ENCODE data around the gene NAB1. TPM values are rescaled to one million over a fixed set of nuclear protein-coding genes. Genes with fewer than 3 reads are reported as not detected.

The NAB1 gene
- total and polyA plus RNA-seq, 2 experiments from 2014 or later = 10.4 to 40.2 TPM

DNA sequence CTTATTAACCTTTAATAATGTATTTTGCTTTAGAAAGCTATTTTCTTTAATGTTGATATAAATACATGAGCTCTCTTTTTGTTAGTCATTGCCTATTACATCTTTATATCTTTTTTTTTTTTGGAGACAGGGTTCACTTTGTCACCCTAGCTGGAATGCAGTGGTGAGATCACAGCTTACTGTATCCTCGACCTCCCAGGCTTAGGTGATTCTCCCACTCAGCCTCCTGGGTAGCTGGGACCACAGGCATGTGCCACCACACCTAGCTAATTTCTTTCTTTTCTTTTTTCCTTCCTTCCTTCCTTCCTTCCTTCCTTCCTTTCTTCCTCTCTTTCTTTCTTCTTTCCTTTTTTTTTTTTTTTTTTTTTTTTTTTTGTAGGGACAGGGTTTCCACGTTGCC lies 15.4 kb downstream of the NAB1 start:
- H3K4me2 ChIP-seq = no peak overlapping the region
- H3F3A ChIP-seq (replicated peaks; ENCODE audit: low read depth) = no peaks in the 10 kb centered on the region
- H3K79me2 ChIP-seq (replicated peaks; ENCODE audit: insufficient read depth) = peaks cover 22% of the 10 kb centered on the region
- TF ChIP-seq EZH2 (IDR thresholded peaks at IDR 0.05; ENCODE audit: low read depth, unreplicated experiment) = no peak
- TF ChIP-seq, protein P1, sequence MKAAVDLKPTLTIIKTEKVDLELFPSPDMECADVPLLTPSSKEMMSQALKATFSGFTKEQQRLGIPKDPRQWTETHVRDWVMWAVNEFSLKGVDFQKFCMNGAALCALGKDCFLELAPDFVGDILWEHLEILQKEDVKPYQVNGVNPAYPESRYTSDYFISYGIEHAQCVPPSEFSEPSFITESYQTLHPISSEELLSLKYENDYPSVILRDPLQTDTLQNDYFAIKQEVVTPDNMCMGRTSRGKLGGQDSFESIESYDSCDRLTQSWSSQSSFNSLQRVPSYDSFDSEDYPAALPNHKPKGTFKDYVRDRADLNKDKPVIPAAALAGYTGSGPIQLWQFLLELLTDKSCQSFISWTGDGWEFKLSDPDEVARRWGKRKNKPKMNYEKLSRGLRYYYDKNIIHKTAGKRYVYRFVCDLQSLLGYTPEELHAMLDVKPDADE (IDR thresholded peaks at IDR 0.05) = no peak
- TF ChIP-seq, protein P2, sequence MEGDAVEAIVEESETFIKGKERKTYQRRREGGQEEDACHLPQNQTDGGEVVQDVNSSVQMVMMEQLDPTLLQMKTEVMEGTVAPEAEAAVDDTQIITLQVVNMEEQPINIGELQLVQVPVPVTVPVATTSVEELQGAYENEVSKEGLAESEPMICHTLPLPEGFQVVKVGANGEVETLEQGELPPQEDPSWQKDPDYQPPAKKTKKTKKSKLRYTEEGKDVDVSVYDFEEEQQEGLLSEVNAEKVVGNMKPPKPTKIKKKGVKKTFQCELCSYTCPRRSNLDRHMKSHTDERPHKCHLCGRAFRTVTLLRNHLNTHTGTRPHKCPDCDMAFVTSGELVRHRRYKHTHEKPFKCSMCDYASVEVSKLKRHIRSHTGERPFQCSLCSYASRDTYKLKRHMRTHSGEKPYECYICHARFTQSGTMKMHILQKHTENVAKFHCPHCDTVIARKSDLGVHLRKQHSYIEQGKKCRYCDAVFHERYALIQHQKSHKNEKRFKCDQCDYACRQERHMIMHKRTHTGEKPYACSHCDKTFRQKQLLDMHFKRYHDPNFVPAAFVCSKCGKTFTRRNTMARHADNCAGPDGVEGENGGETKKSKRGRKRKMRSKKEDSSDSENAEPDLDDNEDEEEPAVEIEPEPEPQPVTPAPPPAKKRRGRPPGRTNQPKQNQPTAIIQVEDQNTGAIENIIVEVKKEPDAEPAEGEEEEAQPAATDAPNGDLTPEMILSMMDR (conservative IDR thresholded peaks at IDR 0.05; ENCODE audit: low read depth in 2 of 2) = no peak
- TF ChIP-seq CREB1 (CRISPR knock-in tag; IDR thresholded peaks at IDR 0.05; ENCODE audit: low read depth) = no peak
- TF ChIP-seq REST (IDR thresholded peaks at IDR 0.05; ENCODE audit: unreplicated experiment) = no peak
- no peak for TF ChIP-seq NANOG (IDR thresholded peaks at IDR 0.05; ENCODE audit: borderline replicate concordance)
- no peak for TF ChIP-seq JUNB (IDR thresholded peaks at IDR 0.05; ENCODE audit: unreplicated experiment)
- TF ChIP-seq ZNF114 (CRISPR knock-in tag; IDR thresholded peaks at IDR 0.05) = no peak
- no peak for TF ChIP-seq POLR2AphosphoS5 (IDR thresholded peaks at IDR 0.05; ENCODE audit: low read depth)
- TF ChIP-seq ZNF462 (CRISPR knock-in tag; IDR thresholded peaks at IDR 0.05) = no peak
- no peak for TF ChIP-seq STAT1 (IDR thresholded peaks at IDR 0.05; ENCODE audit: unreplicated experiment)
- H3K9me2 ChIP-seq (ENCODE audit: insufficient read depth) = no peaks in the 10 kb centered on the region
- no peaks in the 10 kb centered on the region for H3K27me3 ChIP-seq (ENCODE audit: insufficient read depth)
- H3K27ac Mint-ChIP-seq = no peak overlapping the region
- no peak overlapping the region for H3K4me3 ChIP-seq
- peaks cover 10% of the 10 kb centered on the region for H3K9me3 Mint-ChIP-seq
- DNase-seq (ENCODE audit: low spot score) (no peak), ATAC-seq (no peak)
- peaks cover 10% of the 10 kb centered on the region; the same call in 1 of the 3 replicates for H3K4me1 Mint-ChIP-seq
- H4K20me1 ChIP-seq (replicated peaks; ENCODE audit: insufficient read depth) = no peaks in the 10 kb centered on the region; the same call in 1 of the 2 replicates
- H3K27me3 Mint-ChIP-seq (ENCODE audit: insufficient read depth, low read depth, poor library complexity) = peaks cover 2% of the 10 kb centered on the region
- peaks cover 4% of the 10 kb centered on the region; the same call in 1 of the 2 replicates for H3K4me1 ChIP-seq (ENCODE audit: insufficient read depth)
- no peak overlapping the region for H2AFZ ChIP-seq
- peaks cover 14% of the 10 kb centered on the region for H3K36me3 Mint-ChIP-seq (ENCODE audit: low read depth)
- H3K36me3 ChIP-seq (ENCODE audit: insufficient read depth) = no peaks in the 10 kb centered on the region
- no peak overlapping the region for H3K4me3 Mint-ChIP-seq
- no peak overlapping the region for H3K27ac ChIP-seq (ENCODE audit: low read depth)

Data from GM23338 (cell line).